Peyer's patch (tissue), 4 donors: ENCODE data around the gene HYOU1.

Experiments
- CTCF ChIP-seq, 6 experiments: fragments of 450-650 bp in 4 of 6; fragments of 200-600 bp in 2 of 6; sonication (generic) in 1 of 6; IDR thresholded peaks; one replicate each; pipeline ENCODE4 v1.5.1; 2017 to 2019; ENCODE audit warnings: antibody characterized with exemption in 6 of 6, mild to moderate bottlenecking in 3 of 6, moderate library complexity in 1 of 6
- POLR2A ChIP-seq, 2 donors: fragments of 450-650 bp; IDR thresholded peaks; one replicate each; pipeline ENCODE4 v1.5.1; 2017; ENCODE audit warnings: antibody characterized with exemption in 2 of 2, mild to moderate bottlenecking in 2 of 2, moderate library complexity in 2 of 2

- TF ChIP-seq CTCF (IDR thresholded peaks at IDR 0.05) (no peak), POLR2A (IDR thresholded peaks at IDR 0.05) (no peak)
Measured at GRCh38 chr11:119025099-119025473, 31.9 kb downstream of the HYOU1 start.
